GM12878 (cell line): ENCODE data around the gene CTSA. TPM values are rescaled to one million over a fixed set of nuclear protein-coding genes. Genes with fewer than 3 reads are reported as not detected.

ENCODE experiments used
- ATAC-seq: fragments of 200-7000 bp; cut with Tn5 transposase; 3 replicates; pipeline ENCODE4 v1.9.1; 2020; ENCODE audit warnings: mild to moderate bottlenecking, moderate library complexity
- BruUV-seq: library from RNA; stranded (reverse); fragments of 400-500 nt; replicated peaks from 2 replicates; lab custom pipeline; 2021; lab: Mats Ljungman, UMichigan
- CTCF ChIA-PET: fragments of 300-600 bp; sonication (Branson Sonifier 250); formaldehyde crosslinking; extraction: SDS; loops from one replicate; lab custom pipeline; 2021; ENCODE audit warnings: inconsistent platforms; lab: Yijun Ruan, JAX
- POLR2A ChIA-PET: fragments of 350-600 bp; formaldehyde crosslinking; extraction: SDS; loops from one replicate; lab custom pipeline; 2021; ENCODE audit warnings: inconsistent platforms; lab: Charles Lee
- RAD21 ChIA-PET: fragments of 300-600 bp; sonication (Branson Sonifier 250); formaldehyde crosslinking; loops from one replicate; lab custom pipeline; 2023; ENCODE audit warnings: antibody characterized with exemption; ENCODE audit not compliant: unreplicated experiment; lab: Charles Lee
- SMC1A ChIA-PET: fragments of 300-600 bp; sonication (Branson Sonifier 250); formaldehyde crosslinking; loops from one replicate; lab custom pipeline; 2023; ENCODE audit not compliant: unreplicated experiment, uncharacterized antibody; lab: Charles Lee
- DNase-seq: peaks from one replicate; pipeline ENCODE4 v3.0.0-alpha.2; 2011; ENCODE audit warnings: low read depth, low spot score
- FAIRE-seq: peaks from 3 replicates; lab custom pipeline; 2011; peaks lifted over from hg19 to GRCh38; lab: Jason Lieb, UNC
- H2AFZ ChIP-seq: 2 replicates; pipeline ENCODE4 v1.6.0; 2011; ENCODE audit warnings: low read depth, low read length, control low read depth; ENCODE audit not compliant: control insufficient read depth
- H3K27ac ChIP-seq: 2 replicates; pipeline ENCODE4 v1.5.1; 2011; ENCODE audit warnings: control low read depth; ENCODE audit not compliant: control insufficient read depth, insufficient read depth
- H3K27me3 ChIP-seq, 2 experiments: replicated peaks in 1 of 2; 2 replicates each; pipeline versions ENCODE4 v1.6.0 to v1.6.1; 2011; ENCODE audit warnings: low read length in 1 of 2; ENCODE audit not compliant: control insufficient read depth in 2 of 2, insufficient read depth in 2 of 2
- H3K36me3 ChIP-seq, 2 experiments: 2 replicates each; pipeline ENCODE4 v1.5.1; 2011; ENCODE audit warnings: low read length in 1 of 2; ENCODE audit not compliant: control insufficient read depth in 2 of 2, insufficient read depth in 2 of 2
- H3K4me1 ChIP-seq: 2 replicates; pipeline ENCODE4 v1.6.1; 2011; ENCODE audit warnings: mild to moderate bottlenecking, low read length, moderate library complexity, mixed read lengths; ENCODE audit not compliant: control insufficient read depth, insufficient read depth
- H3K4me2 ChIP-seq: 2 replicates; pipeline ENCODE4 v1.6.0; 2011; ENCODE audit warnings: control low read depth; ENCODE audit not compliant: control insufficient read depth, insufficient read depth
- H3K4me3 ChIP-seq: fragments of 200-600 bp; sonication (generic); 2 replicates; pipeline ENCODE4 v1.5.1; 2016
- H3K79me2 ChIP-seq: 2 replicates; pipeline ENCODE4 v1.6.0; 2011; ENCODE audit warnings: low read length; ENCODE audit not compliant: control insufficient read depth, insufficient read depth
- H3K9ac ChIP-seq: 2 replicates; pipeline ENCODE4 v1.8.0; 2011; ENCODE audit warnings: low read length, control low read depth, mixed read lengths; ENCODE audit not compliant: control insufficient read depth, insufficient read depth
- H3K9me3 ChIP-seq: replicated peaks from 3 replicates; pipeline ENCODE4 v1.5.1; 2011; ENCODE audit warnings: mild to moderate bottlenecking, low read length; ENCODE audit not compliant: control insufficient read depth, insufficient read depth
- H4K20me1 ChIP-seq: 2 replicates; pipeline ENCODE4 v1.6.0; 2011; ENCODE audit not compliant: control insufficient read depth, insufficient read depth
- BACH1 ChIP-seq: fragments of 450-650 bp; IDR thresholded peaks from 2 replicates; pipeline ENCODE4 v1.6.1; 2017; ENCODE audit warnings: mild to moderate bottlenecking, borderline replicate concordance
- CREM ChIP-seq: IDR thresholded peaks from 2 replicates; pipeline ENCODE4 v1.6.1; 2014; ENCODE audit warnings: antibody characterized with exemption, low read depth
- ELK1 ChIP-seq: IDR thresholded peaks from 2 replicates; pipeline ENCODE4 v1.6.1; 2012; ENCODE audit warnings: low read depth, low read length, improper control_type of control experiment
- PRDM15 ChIP-seq: fragments of 450-650 bp; formaldehyde crosslinking; IDR thresholded peaks from 2 replicates; pipeline ENCODE4 v1.4.0; 2020; ENCODE audit warnings: mild to moderate bottlenecking, moderate library complexity
- SMC3 ChIP-seq: IDR thresholded peaks from 2 replicates; pipeline ENCODE4 v1.6.1; 2011; ENCODE audit warnings: low read length, improper control_type of control experiment, borderline replicate concordance
- TCF12 ChIP-seq: IDR thresholded peaks from 2 replicates; pipeline ENCODE4 v1.6.1; 2011; ENCODE audit warnings: low read depth, mild to moderate bottlenecking, low read length
- ZBTB4 ChIP-seq: fragments of 450-650 bp; formaldehyde crosslinking; IDR thresholded peaks from 2 replicates; pipeline ENCODE4 v1.4.0; 2022; ENCODE audit warnings: mild to moderate bottlenecking, moderate library complexity
- ZNF384 ChIP-seq: IDR thresholded peaks from 2 replicates; pipeline ENCODE4 v1.6.1; 2012; ENCODE audit warnings: low read depth, mild to moderate bottlenecking, low read length, improper control_type of control experiment, borderline replicate concordance
- ZNF592 ChIP-seq: fragments of 450-650 bp; IDR thresholded peaks from 2 replicates; pipeline ENCODE4 v1.6.1; 2017; ENCODE audit warnings: mild to moderate bottlenecking, moderate library complexity
- WGBS: methylation state at CpG from one replicate; pipeline ENCODE4 v1.1.6; 2016; ENCODE audit warnings: low lambda C conversion rate; ENCODE audit not compliant: insufficient replicate concordance, insufficient coverage; ENCODE audit errors: missing lambda C conversion rate; 5-methylcytosine and 5-hydroxymethylcytosine counted together
- in situ Hi-C: fragments of 300-500 bp; cut with MboI; formaldehyde crosslinking; loops from 9 replicates; pipeline ENCODE4 v1.14.3; 2018; ENCODE audit warnings: mixed read lengths
- intact Hi-C: fragments of 100-400 bp; cut with micrococcal nuclease; formaldehyde crosslinking; loops from one replicate; pipeline ENCODE4 v1.14.2; 2022; ENCODE audit not compliant: unreplicated experiment
- polyA plus RNA-seq, 11 experiments: library from polyadenylated mRNA; depleted of rRNA in 4 of 11; unstranded in 6 of 11; stranded (reverse) in 5 of 11; fragments of >200 nt; fragmentation: Nextera tagmentation in 4 of 11; fragmentation: Illumina TruSeq in 1 of 11; extraction: Ambion mirVana in 4 of 11; extraction: Trizol in 1 of 11; gene quantifications; 1 replicate in 1 of 11; 2 replicates in 10 of 11; pipeline versions ENCODE4 v1.2.1 to v1.2.3, GENCODE V29; 2011 to 2016; ENCODE audit warnings: inconsistent platforms in 2 of 11, missing spikeins in 2 of 11, low read depth in 1 of 11
- total RNA-seq, 4 experiments: library from RNA; depleted of rRNA in 3 of 4; stranded (reverse); fragments of >200 nt in 3 of 4; fragmentation: Illumina TruSeq in 1 of 4; extraction: Trizol in 1 of 4; gene quantifications; 2 replicates each; pipeline versions ENCODE4 v1.2.1 to v1.2.3, GENCODE V29; 2013 to 2021

The CTSA gene
- total and polyA plus RNA-seq, 10 of the 15 experiments (the other 5 are each of a cell fraction or from before 2014, with no cell fraction given) = 7.1 to 67.0 (median 36.2) TPM

GRCh38 chr20:45921337-45922189, 30.4 kb downstream of the CTSA start:
- Histone ChIP-seq H3K79me2 (no peaks in the 10 kb centered on the region), H3K4me2 (no peak overlapping the region), H4K20me1 (no peaks in the 10 kb centered on the region), H3K27me3 (no peaks in the 10 kb centered on the region), H3K36me3 (no peaks in the 10 kb centered on the region), H3K4me1 (no peaks in the 10 kb centered on the region), H2AFZ (no peak overlapping the region), H3K4me3 (no peak overlapping the region), H3K27ac (no peak overlapping the region), H3K9ac (no peak overlapping the region), H3K9me3 (no peaks in the 10 kb centered on the region)
- DNase-seq = no peak
- ATAC-seq = no peak
- ChIA-PET RAD21 (no interaction called here), POLR2A (no interaction called here), SMC1A (interaction anchor here (0.8 to 1.8 kb wide), 2 partner anchors 80 to 122 kb away, joined by 4 to 5 read pairs; no protein-coding TSS in a partner anchor), CTCF (interaction anchor here (3.0 kb wide), 1 partner anchor 48 kb away, joined by 12 read pairs; no protein-coding TSS in a partner anchor)
- BruUV-seq = no TSS peak
- in situ Hi-C loops (no loop called here), intact Hi-C loops (no loop called here)
- no peak for FAIRE-seq
- WGBS = 58% methylated on average over 11 of the region's 11 CpGs
- no peak for TF ChIP-seq TCF12
- TF ChIP-seq ZNF592 = no peak
- no peak for TF ChIP-seq ZBTB4
- TF ChIP-seq PRDM15 (CRISPR knock-in tag) = no peak
- TF ChIP-seq SMC3 = no peak
- no peak for TF ChIP-seq CREM
- TF ChIP-seq ELK1 = no peak
- no peak for TF ChIP-seq ZNF384
- TF ChIP-seq BACH1 = no peak
